A549 (cell line): ENCODE data around the gene COL1A1. TPM values are rescaled to one million over a fixed set of nuclear protein-coding genes. Genes with fewer than 3 reads are reported as not detected.

Experiments used
- ATAC-seq, 2 experiments: fragments of 200-7000 bp in 1 of 2; fragments of >200 bp in 1 of 2; cut with Nextera tagmentation in 1 of 2; cut with Tn5 transposase in 1 of 2; 3 replicates each; pipeline versions ENCODE4 v1.8.0 to v1.9.1; 2018 to 2020; ENCODE audit warnings: mild to moderate bottlenecking in 1 of 2, moderate library complexity in 1 of 2
- CTCF ChIA-PET: fragments of 300-600 bp; sonication (Branson Sonifier 250); formaldehyde crosslinking; extraction: SDS; loops from one replicate; lab custom pipeline; 2021; ENCODE audit warnings: antibody characterized with exemption, inconsistent platforms; lab: Yijun Ruan, JAX
- POLR2A ChIA-PET: fragments of 350-600 bp; formaldehyde crosslinking; extraction: SDS; loops from one replicate; lab custom pipeline; 2021; ENCODE audit warnings: antibody characterized with exemption, inconsistent platforms; lab: Yijun Ruan, JAX
- DNase-seq, 2 experiments: peaks; one replicate each; pipeline versions ENCODE4 v3.0.0 to v3.0.0-alpha.2; 2011 to 2016; ENCODE audit warnings: low read depth in 1 of 2, low spot score in 1 of 2
- FAIRE-seq: peaks from 2 replicates; lab custom pipeline; 2011; peaks lifted over from hg19 to GRCh38; lab: Jason Lieb, UNC
- H3K27ac ChIP-seq, 2 experiments: fragments of >200 bp; sonication (Bioruptor Twin); formaldehyde crosslinking; 3 replicates each; pipeline ENCODE4 v1.5.1; 2016 to 2017
- H3K4me1 ChIP-seq: fragments of >200 bp; sonication (Bioruptor Twin); formaldehyde crosslinking; 3 replicates; pipeline ENCODE4 v1.6.1; 2016
- H3K4me2 ChIP-seq: fragments of >200 bp; sonication (Bioruptor Twin); formaldehyde crosslinking; 3 replicates; pipeline ENCODE4 v1.6.1; 2016
- H3K4me3 ChIP-seq: fragments of >200 bp; sonication (Bioruptor Twin); formaldehyde crosslinking; 3 replicates; pipeline ENCODE4 v1.5.1; 2016
- H3K9me3 ChIP-seq: fragments of >200 bp; sonication (Bioruptor Twin); formaldehyde crosslinking; 3 replicates; pipeline ENCODE4 v1.6.1; 2016
- BHLHE40 ChIP-seq: IDR thresholded peaks from 2 replicates; pipeline ENCODE4 v1.6.1; 2012; ENCODE audit warnings: low read depth, low read length, inconsistent platforms
- CEBPB ChIP-seq, 2 experiments: fragments of >200 bp in 1 of 2; sonication (Bioruptor Twin) in 1 of 2; formaldehyde crosslinking in 1 of 2; IDR thresholded peaks; 2 replicates each; pipeline ENCODE4 v1.6.1; 2012 to 2016
- CTCF ChIP-seq: fragments of >200 bp; sonication (Bioruptor Twin); formaldehyde crosslinking; IDR thresholded peaks from 3 replicates; pipeline ENCODE4 v1.5.1; 2016
- ESRRA ChIP-seq: fragments of 150-350 bp; IDR thresholded peaks from 2 replicates; pipeline ENCODE4 v1.6.1; 2014; ENCODE audit warnings: mild to moderate bottlenecking, low read length, borderline replicate concordance
- FOXS1 ChIP-seq: fragments of 250-450 bp; sonication (Bioruptor Pico); IDR thresholded peaks from 2 replicates; pipeline ENCODE4 v1.5.0; 2020; ENCODE audit warnings: mild to moderate bottlenecking, moderate library complexity
- HDAC2 ChIP-seq: fragments of 200-600 bp; sonication (generic); IDR thresholded peaks from 2 replicates; pipeline ENCODE4 v1.6.1; 2016
- HMGXB4 ChIP-seq: fragments of 250-450 bp; sonication (Bioruptor Pico); IDR thresholded peaks from 2 replicates; pipeline ENCODE4 v1.5.0; 2021; ENCODE audit warnings: mild to moderate bottlenecking, moderate library complexity, borderline replicate concordance
- KDM1A ChIP-seq: fragments of 200-600 bp; sonication (generic); IDR thresholded peaks from 2 replicates; pipeline ENCODE4 v1.6.1; 2016; ENCODE audit warnings: low read depth, mild to moderate bottlenecking
- PHF8 ChIP-seq: fragments of 200-600 bp; sonication (generic); IDR thresholded peaks from 2 replicates; pipeline ENCODE4 v1.6.1; 2016; ENCODE audit warnings: low read depth, mild to moderate bottlenecking, antibody characterized with exemption, moderate library complexity, borderline replicate concordance
- SREBF2 ChIP-seq: fragments of 450-650 bp; IDR thresholded peaks from 2 replicates; pipeline ENCODE4 v1.6.1; 2014; ENCODE audit warnings: mild to moderate bottlenecking, moderate library complexity
- ZFP36 ChIP-seq: fragments of 450-650 bp; IDR thresholded peaks from 2 replicates; pipeline ENCODE4 v1.6.1; 2014; ENCODE audit warnings: borderline replicate concordance; ENCODE audit not compliant: partially characterized antibody
- WGBS: methylation state at CpG from one replicate; pipeline ENCODE4 v1.1.6; 2017; ENCODE audit errors: missing lambda C conversion rate; 5-methylcytosine and 5-hydroxymethylcytosine counted together
- polyA plus RNA-seq, 4 experiments: library from polyadenylated mRNA; depleted of rRNA in 3 of 4; stranded (reverse); fragments of >200 nt; fragmentation: RNase III in 1 of 4; extraction: RNeasy Plus Mini Kit Qiagen cat#74134 plus additional on column Dnase treatment in 1 of 4; gene quantifications; 2 replicates in 3 of 4; 3 replicates in 1 of 4; pipeline ENCODE4 v1.2.3, GENCODE V29; 2011 to 2017
- TF ChIP-seq, protein P1 (sequence below): fragments of >200 bp; sonication (Bioruptor Twin); formaldehyde crosslinking; IDR thresholded peaks from 2 replicates; pipeline ENCODE4 v1.6.1; 2016

COL1A1 gene
- polyA plus RNA-seq, 2 of the 4 experiments (the other 2 are of a cell fraction): 4.4 to 34.3 TPM

- WGBS: 60% methylated on average over 3 of the region's 3 CpGs
- no peaks in the 10 kb centered on the region for H3K9me3 ChIP-seq
- peaks cover 43% of the 10 kb centered on the region for H3K4me1 ChIP-seq
- peak overlapping the region in 1 of 2 experiments; percentile 68; a peak in 3 of 6 replicates for H3K27ac ChIP-seq
- H3K4me3 ChIP-seq: no peak overlapping the region
- FAIRE-seq (no peak), ATAC-seq (no peak), DNase-seq (no peak)
- CTCF ChIA-PET: interaction anchor here (0.8 to 31.5 kb wide), 9 partner anchors 11 to 175 kb away, joined by 3 to 1255 read pairs (median 9); partner anchors contain the start of genes COL1A1 and TMEM92
- TF ChIP-seq ESRRA (no peak), PHF8 (no peak), SREBF2 (no peak), HDAC2 (no peak), FOXS1 (CRISPR knock-in tag) (no peak)
- POLR2A ChIA-PET: no interaction called here
- peak overlapping the region; percentile 75 for H3K4me2 ChIP-seq
These were observed 16.2 kb upstream of the COL1A1 start for GRCh38 chr17:50217591-50217990.

DNA sequence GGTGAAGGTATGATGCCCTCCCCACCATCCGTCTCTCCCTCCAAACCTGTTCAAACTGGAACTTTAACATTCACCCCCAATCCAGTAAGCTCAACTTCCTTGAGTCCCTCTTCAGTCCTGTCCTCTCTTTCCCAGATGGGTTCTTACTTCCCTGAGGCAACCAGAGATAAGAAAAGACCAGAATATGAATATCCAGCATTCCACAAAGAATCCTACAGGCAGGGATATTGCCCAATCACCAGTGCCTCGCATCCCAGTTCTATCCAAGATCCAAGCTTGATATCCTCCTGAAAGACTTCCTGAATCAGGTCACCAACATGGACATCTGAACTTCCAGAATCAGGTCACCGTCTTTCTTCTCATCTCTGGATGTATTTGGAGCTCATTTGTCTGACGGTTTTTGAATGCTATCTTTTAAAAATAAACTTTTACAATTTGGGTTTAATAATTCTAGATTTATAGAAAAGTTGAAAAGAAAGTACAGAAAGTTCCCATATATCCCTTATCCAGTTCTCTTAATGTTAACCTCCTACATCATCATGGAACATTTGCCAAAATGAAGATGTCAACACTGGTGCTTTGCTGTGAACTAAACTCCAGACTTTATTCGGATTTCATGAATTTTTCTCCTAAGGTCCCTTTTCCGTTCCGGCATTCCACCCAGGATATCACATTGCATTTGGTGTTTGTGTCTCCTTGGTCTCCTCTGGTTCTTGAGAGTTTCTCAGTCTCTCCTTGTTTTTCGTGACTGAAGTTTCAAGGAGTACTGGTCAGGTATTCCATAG is 13.7 kb upstream of the COL1A1 start:
- FAIRE-seq: no peak
- Histone ChIP-seq H3K4me2 (no peak overlapping the region), H3K4me3 (no peak overlapping the region), H3K27ac (peak overlapping the region in 1 of 2 experiments; percentile 29; a peak in 1 of 6 replicates), H3K4me1 (peaks cover 47% of the 10 kb centered on the region), H3K9me3 (no peaks in the 10 kb centered on the region)
- ATAC-seq: no peak
- no peak for TF ChIP-seq HMGXB4 (CRISPR knock-in tag)
- peak in 1 of 2 experiments; percentile 63; a peak in 2 of 4 replicates for TF ChIP-seq CEBPB (IDR thresholded peaks at IDR 0.05)
- POLR2A ChIA-PET: no interaction called here
- CTCF ChIA-PET: interaction anchor here (1.0 to 31.5 kb wide), 11 partner anchors 9 to 147 kb away, joined by 3 to 1255 read pairs (median 7); partner anchors contain the start of genes COL1A1 and TMEM92
- no peak for DNase-seq
- WGBS: 73% methylated on average over 8 of the region's 8 CpGs

GRCh38 chr17:50213026-50214022 is 11.9 kb upstream of the COL1A1 start:
- FAIRE-seq (no peak), DNase-seq (peak in 1 of 2 experiments; percentile 37), ATAC-seq (peak; percentile 15 to 49; a peak in 3 of 6 replicates)
- ChIA-PET POLR2A (interaction anchor here (0.6 kb wide), 1 partner anchor 64 kb away, joined by 4 read pairs; no protein-coding TSS in a partner anchor), CTCF (interaction anchor here (0.6 to 31.5 kb wide), 14 partner anchors 4 to 270 kb away, joined by 3 to 1255 read pairs (median 5); partner anchors contain the start of genes COL1A1 and TMEM92)
- 81% methylated on average over 9 of the region's 9 CpGs for WGBS
- Histone ChIP-seq H3K9me3 (no peaks in the 10 kb centered on the region), H3K4me2 (no peak overlapping the region), H3K4me1 (peaks cover 39% of the 10 kb centered on the region), H3K27ac (peak overlapping the region in 1 of 2 experiments; percentile 22; a peak in 1 of 6 replicates), H3K4me3 (no peak overlapping the region)
- TF ChIP-seq ZFP36: peak; percentile 18
- TF ChIP-seq BHLHE40: 0 out of 2 replicates have a peak, but pooled peaks have one; percentile 12
- TF ChIP-seq CTCF: peak; percentile 14; the same call in 1 of the 3 replicates
- 0 out of 2 replicates have a peak, but pooled peaks have one; percentile 34 for TF ChIP-seq KDM1A
- TF ChIP-seq, protein P1, sequence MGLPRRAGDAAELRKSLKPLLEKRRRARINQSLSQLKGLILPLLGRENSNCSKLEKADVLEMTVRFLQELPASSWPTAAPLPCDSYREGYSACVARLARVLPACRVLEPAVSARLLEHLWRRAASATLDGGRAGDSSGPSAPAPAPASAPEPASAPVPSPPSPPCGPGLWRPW: no peak
